ENCODE results near the gene LRP8.

DNA sequence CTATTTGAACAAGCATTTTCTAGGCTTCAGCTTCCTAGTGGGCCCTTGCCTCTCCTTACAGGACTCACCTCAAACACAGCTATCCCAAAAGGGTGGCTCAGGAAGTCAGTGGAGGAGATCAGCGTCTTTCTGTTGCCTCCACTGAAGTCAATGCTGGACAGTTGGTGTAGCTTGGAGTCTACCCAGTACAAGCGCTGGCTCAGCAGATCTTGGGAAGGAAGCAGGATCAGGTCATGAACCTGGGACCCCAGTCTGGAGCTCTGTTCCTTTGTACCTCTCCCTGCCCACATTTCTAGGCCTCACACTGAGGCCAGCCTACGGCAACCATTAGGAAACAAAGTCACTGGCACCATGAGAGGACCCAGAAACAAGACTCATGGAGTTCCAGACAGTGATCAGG is 65.9 kb downstream of the LRP8 start:
- TF ChIP-seq POLR2AphosphoS5 (IDR thresholded peaks at IDR 0.05) (no peak), POLR2A (IDR thresholded peaks at IDR 0.05) (no peak)

All from spleen (tissue), 3 donors.